SK-N-MC (cell line): Measurements from ENCODE around the gene SLC13A4.

Source experiments
- EZH2 ChIP-seq: fragments of 200-600 bp; sonication (generic); IDR thresholded peaks from one replicate; pipeline ENCODE4 v1.6.1; 2017; ENCODE audit warnings: antibody characterized with exemption
- FOXP2 ChIP-seq: optimal IDR thresholded peaks from 2 replicates; pipeline ENCODE3; 2011; ENCODE audit warnings: mild to moderate bottlenecking, moderate library complexity; ENCODE audit not compliant: insufficient read depth; ENCODE audit errors: extremely low read length, control extremely low read depth
- POLR2AphosphoS5 ChIP-seq: IDR thresholded peaks from 2 replicates; pipeline ENCODE4 v1.6.1; 2012; ENCODE audit warnings: mild to moderate bottlenecking, low read depth, low read length, borderline replicate concordance

DNA sequence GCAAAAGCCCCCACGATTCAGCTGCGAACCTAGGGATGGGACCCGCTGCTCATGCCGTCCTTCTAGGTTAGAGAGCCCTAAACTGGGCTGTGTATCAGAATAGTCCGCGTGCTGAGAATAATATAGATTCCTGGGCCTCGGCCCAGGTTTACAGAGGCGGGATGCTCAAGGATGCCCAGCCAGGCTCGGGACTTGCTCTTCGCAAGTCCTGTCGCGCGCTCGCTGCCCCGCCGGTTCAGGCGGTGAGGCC, 65.9 kb downstream of the SLC13A4 start:
- no peak for TF ChIP-seq EZH2
- TF ChIP-seq FOXP2, result no peak
- no peak for TF ChIP-seq POLR2AphosphoS5
